ENCODE measurements around the gene ASCL2. TPM values are rescaled to one million over a fixed set of nuclear protein-coding genes. Genes with fewer than 3 reads are reported as not detected.
"Not testable (repeated sequence)": the region's sequence is repeated elsewhere in the genome, so short reads cannot be mapped to it uniquely, and the experiment has no call there.

ASCL2 gene
- total RNA-seq, 1 experiment from 2014 or later: 32.5 TPM

GRCh38 chr11:2240834-2241233 lies 29.6 kb downstream of the ASCL2 start:
- BruUV-seq (replicated peaks): no TSS peak
- TF ChIP-seq CTCF (IDR thresholded peaks at IDR 0.05; ENCODE audit: insufficient read depth in 1 of 2, low read depth in 1 of 2, low read length in 1 of 2, severe bottlenecking in 1 of 2, unreplicated experiment in 1 of 2): no peak
- H3K9me3 Mint-ChIP-seq (ENCODE audit: unreplicated experiment): peaks cover 22% of the 10 kb centered on the region
- CTCF ChIA-PET: no interaction called here
- no peak overlapping the region for H3K4me3 ChIP-seq (ENCODE audit: low read depth, low read length)
- no peak overlapping the region for H3K27ac Mint-ChIP-seq (ENCODE audit: unreplicated experiment)
- H3K36me3 ChIP-seq (ENCODE audit: control insufficient read depth, insufficient read depth, low read length): no peaks in the 10 kb centered on the region
- no peaks in the 10 kb centered on the region for H3K27me3 ChIP-seq (replicated peaks; ENCODE audit: control insufficient read depth, insufficient read depth, low read length)
- no peaks in the 10 kb centered on the region for H3K4me1 ChIP-seq
- H3K4me1 Mint-ChIP-seq (ENCODE audit: low read depth, unreplicated experiment): no peaks in the 10 kb centered on the region
- intact Hi-C loops (cut with micrococcal nuclease; ENCODE audit: unreplicated experiment): no loop called here
- no peak for DNase-seq
- peaks cover 3% of the 10 kb centered on the region for H3K27me3 Mint-ChIP-seq (ENCODE audit: insufficient read depth, unreplicated experiment)
- H3K9me3 ChIP-seq: peaks cover 12% of the 10 kb centered on the region
- H3K36me3 Mint-ChIP-seq (ENCODE audit: insufficient read depth, unreplicated experiment): no peaks in the 10 kb centered on the region
- no peak overlapping the region for H3K4me3 Mint-ChIP-seq (ENCODE audit: unreplicated experiment)
- POLR2A ChIA-PET: no interaction called here

DNA sequence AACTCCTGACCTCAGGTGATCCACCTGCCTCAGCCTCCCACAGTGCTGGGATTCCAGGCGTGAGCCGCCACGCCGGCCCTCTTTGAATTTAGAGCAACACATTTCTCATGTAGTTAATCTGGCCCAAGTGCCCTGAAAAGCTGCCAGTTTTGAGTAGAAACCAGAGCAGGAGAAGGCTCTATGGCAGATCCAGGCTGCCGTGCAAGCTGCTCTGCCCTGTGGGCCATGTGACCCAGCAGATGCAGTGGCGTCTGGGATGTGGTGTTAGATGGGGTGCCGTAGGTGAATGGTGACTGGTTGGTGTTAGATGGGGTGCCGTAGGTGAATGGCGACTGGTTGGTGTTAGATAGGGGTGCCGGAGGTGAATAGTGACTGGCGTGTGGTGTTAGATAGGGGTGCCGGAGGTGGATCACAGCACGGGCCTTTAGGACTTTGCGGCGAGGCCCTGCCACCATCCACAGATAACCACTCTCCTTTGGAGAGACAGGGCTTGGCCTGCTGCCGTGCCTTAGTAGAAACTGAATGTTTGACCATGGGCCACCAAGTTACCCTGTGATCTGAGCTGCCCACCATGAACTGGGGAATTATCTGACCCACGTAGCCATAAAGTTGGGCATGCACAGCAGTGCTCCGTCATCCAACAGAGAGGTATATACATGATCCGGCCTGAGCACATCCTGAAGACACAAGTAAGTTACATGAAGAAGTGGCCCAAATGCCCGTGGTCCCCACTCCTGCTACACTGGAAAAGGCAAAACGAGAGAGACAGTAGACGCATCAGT lies 32.7 kb downstream of the ASCL2 start:
- H3K4me1 ChIP-seq: no peaks in the 10 kb centered on the region
- ChIA-PET CTCF (no interaction called here), POLR2A (no interaction called here)
- no peaks in the 10 kb centered on the region for H3K36me3 ChIP-seq (ENCODE audit: control insufficient read depth, insufficient read depth, low read length)
- Mint-ChIP-seq H3K27me3 (ENCODE audit: insufficient read depth, unreplicated experiment) (peaks cover under 1% of the 10 kb centered on the region), H3K4me1 (ENCODE audit: low read depth, unreplicated experiment) (no peaks in the 10 kb centered on the region), H3K27ac (ENCODE audit: unreplicated experiment) (no peak overlapping the region), H3K36me3 (ENCODE audit: insufficient read depth, unreplicated experiment) (no peaks in the 10 kb centered on the region), H3K9me3 (ENCODE audit: unreplicated experiment) (peaks cover 22% of the 10 kb centered on the region), H3K4me3 (ENCODE audit: unreplicated experiment) (no peak overlapping the region)
- H3K4me3 ChIP-seq (ENCODE audit: low read depth, low read length): no peak overlapping the region
- no peaks in the 10 kb centered on the region for H3K27me3 ChIP-seq (replicated peaks; ENCODE audit: control insufficient read depth, insufficient read depth, low read length)
- no TSS peak for BruUV-seq (replicated peaks)
- intact Hi-C loops (cut with micrococcal nuclease; ENCODE audit: unreplicated experiment): no loop called here
- TF ChIP-seq CTCF (IDR thresholded peaks at IDR 0.05; ENCODE audit: insufficient read depth in 1 of 2, low read depth in 1 of 2, low read length in 1 of 2, severe bottlenecking in 1 of 2, unreplicated experiment in 1 of 2): no peak
- peaks cover 8% of the 10 kb centered on the region for H3K9me3 ChIP-seq
- no peak for DNase-seq

DNA sequence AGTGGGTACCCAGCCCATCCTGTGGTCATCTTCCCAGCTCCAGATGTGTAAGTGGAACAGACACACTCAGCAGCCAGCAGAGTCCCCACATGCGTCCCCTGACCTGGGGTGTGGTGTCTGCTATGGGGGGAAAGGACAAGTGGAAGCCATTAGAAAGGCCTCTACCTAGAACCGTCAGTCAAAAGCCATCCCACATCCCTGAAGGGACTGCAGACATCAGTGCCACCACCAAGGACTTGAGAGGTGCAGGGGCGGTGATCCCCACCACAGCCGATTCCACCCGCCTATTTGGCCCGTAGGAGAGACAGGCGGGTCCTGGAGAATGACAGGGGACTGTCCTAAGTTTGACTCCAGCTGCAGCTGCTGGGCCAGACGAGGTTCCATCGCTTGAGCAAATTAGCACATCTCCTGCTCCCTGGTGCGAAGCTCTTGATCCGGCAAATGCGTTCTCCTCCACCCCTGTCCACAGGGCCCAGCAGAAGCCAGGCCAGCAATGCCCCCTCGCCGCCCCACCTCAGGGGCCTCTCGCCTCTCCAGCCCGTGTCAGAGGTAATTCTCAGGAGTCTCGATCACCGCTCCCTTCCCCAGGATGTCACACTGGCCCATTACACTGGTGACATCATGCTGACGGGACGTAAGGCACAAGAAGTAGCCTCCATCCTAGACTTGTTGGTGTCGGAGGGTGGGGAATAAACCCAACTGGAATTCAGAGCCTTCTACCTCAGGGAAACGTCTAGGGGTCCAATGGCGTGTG lies 33.8 kb downstream of the ASCL2 start:
- H3K9me3 ChIP-seq; H3K4me3 ChIP-seq (ENCODE audit: low read depth, low read length); H3K4me3 Mint-ChIP-seq (ENCODE audit: unreplicated experiment); H3K27me3 Mint-ChIP-seq (ENCODE audit: insufficient read depth, unreplicated experiment); H3K36me3 ChIP-seq (ENCODE audit: control insufficient read depth, insufficient read depth, low read length); H3K4me1 ChIP-seq; CTCF ChIA-PET; H3K36me3 Mint-ChIP-seq (ENCODE audit: insufficient read depth, unreplicated experiment); POLR2A ChIA-PET; H3K27me3 ChIP-seq (replicated peaks; ENCODE audit: control insufficient read depth, insufficient read depth, low read length); H3K27ac Mint-ChIP-seq (ENCODE audit: unreplicated experiment); DNase-seq; BruUV-seq (replicated peaks); intact Hi-C loops (cut with micrococcal nuclease; ENCODE audit: unreplicated experiment); H3K4me1 Mint-ChIP-seq (ENCODE audit: low read depth, unreplicated experiment): not testable (repeated sequence)
- peaks cover 26% of the 10 kb centered on the region for H3K9me3 Mint-ChIP-seq (ENCODE audit: unreplicated experiment)

Data from Caco-2 (cell line).